ENCODE measurements around the gene CRADD. TPM values are rescaled to one million over a fixed set of nuclear protein-coding genes. Genes with fewer than 3 reads are reported as not detected.

The CRADD gene
- total RNA-seq, 1 experiment from 2014 or later = 7.6 TPM

DNA sequence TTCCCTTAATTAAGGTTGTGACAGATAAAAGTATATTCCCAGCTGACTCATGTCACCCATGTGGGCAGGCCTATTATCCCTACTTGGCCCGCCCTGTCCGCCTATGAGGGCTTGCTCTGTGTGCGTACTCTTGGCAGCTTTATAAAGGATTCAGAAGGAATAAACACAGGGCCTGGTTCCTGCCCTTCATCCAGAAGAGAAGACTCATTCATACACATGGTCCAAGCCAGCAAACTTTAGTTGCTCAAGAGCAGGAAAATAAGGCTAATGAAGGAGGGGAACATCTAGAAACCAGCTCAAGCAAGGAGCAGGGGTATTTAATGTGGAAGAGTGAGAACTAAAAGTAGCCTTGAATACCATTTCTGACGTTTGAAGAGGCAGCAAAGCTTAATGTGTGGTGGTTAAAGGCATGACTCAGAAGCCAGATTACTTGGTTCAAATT, 141.9 kb downstream of the CRADD start:
- Histone ChIP-seq H3K4me3 (no peak overlapping the region), H3K4me1 (peaks cover 8% of the 10 kb centered on the region; the same call in 1 of the 2 replicates), H3K9me3 (replicated peaks) (no peaks in the 10 kb centered on the region), H3K27me3 (no peaks in the 10 kb centered on the region), H3K36me3 (no peaks in the 10 kb centered on the region), H3K27ac (no peak overlapping the region)
- DNase-seq = no peak

DNA sequence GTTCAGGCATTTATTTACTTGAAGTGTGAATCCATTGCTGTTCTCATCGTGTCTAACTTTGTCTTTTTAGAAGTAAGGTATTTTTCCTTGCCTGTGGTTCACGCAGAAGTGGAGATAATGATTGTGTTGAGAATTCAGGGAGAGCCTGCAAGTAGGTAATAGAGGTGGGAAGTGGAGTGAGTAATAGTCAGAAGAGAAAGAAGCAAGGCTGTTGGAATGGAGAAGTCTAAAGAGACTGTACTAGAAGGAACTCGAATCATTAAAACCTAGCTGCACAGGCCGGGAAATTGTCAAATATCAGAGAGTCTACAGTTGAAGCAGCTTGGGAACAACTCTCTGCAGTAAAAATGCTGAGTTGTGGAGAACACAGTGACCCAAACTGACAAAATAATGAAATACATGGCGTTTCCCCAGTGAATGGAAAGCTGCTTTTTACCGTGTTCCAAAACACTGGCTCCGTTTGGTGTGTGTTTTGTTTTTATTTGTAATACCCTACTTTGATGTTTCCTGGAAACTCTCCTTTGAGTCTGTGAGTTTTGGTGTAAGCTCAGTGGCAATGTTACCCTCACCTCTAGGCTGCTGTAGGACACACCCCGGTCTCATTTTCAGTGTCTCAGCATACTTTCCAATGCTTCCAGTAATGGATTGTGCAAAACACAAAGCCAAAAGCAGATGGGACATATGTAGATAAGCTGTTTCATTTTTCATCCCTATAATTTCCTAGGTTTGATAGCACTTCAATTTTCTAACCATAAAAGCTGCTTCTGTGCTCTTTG, 146.6 kb downstream of the CRADD start:
- no peaks in the 10 kb centered on the region for H3K9me3 ChIP-seq (replicated peaks)
- H3K27me3 ChIP-seq = no peaks in the 10 kb centered on the region
- H3K27ac ChIP-seq = no peak overlapping the region; the same call in 1 of the 2 replicates
- DNase-seq = no peak
- H3K36me3 ChIP-seq = no peaks in the 10 kb centered on the region
- peaks cover 20% of the 10 kb centered on the region for H3K4me1 ChIP-seq
- H3K4me3 ChIP-seq = peak overlapping the region; percentile 12

DNA sequence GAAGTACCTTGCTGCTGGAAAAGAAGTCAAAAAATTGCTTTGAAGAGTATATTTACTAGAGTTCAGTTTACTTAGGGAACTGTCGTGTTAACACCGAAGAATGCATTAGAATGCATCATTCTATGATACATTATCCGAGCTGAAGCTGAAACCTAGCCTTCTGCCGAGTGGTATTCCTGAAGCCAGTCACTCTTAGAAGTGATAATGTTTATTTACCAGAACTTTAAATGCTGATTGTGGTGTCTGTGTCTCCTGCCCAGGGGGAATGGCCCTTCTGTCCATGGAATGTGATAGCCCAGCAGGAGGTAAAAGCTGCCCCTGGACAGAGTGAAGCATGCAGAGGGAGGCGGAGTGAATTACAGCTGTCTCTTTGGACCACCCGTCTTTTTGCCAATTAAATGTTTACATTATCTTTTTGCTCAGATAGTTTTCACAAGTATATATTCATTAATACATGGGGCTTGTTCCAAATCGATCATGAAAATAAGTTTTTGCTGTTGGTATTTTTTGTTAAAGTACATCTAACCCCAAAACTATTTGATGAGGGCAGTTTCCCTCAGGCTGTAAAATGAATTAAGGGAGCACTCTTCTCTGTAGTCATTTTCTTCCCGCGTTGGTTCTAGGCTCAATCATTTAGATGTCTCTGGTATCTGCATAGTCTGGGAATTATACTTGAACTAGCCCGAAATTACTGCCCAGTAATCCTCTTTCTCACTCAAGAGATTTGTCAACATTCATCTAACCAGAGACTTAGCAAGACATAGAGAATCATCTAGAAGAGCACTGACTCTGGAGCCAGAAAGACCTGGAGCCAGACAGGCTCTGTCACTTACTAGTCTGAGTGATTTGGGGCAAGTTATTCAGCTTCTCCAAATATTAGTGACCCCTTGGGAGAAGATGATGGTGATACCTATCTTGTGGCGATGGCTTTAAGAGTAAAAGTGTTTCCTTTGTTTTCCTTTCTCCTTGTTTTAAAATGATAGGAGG, 147.6 kb downstream of the CRADD start:
- Histone ChIP-seq H3K27me3 (no peaks in the 10 kb centered on the region), H3K27ac (no peak overlapping the region; the same call in 1 of the 2 replicates), H3K4me3 (peak overlapping the region; percentile 12), H3K4me1 (peaks cover 20% of the 10 kb centered on the region), H3K9me3 (replicated peaks) (no peaks in the 10 kb centered on the region), H3K36me3 (no peaks in the 10 kb centered on the region)
- DNase-seq = peak; percentile 78 to 82

DNA sequence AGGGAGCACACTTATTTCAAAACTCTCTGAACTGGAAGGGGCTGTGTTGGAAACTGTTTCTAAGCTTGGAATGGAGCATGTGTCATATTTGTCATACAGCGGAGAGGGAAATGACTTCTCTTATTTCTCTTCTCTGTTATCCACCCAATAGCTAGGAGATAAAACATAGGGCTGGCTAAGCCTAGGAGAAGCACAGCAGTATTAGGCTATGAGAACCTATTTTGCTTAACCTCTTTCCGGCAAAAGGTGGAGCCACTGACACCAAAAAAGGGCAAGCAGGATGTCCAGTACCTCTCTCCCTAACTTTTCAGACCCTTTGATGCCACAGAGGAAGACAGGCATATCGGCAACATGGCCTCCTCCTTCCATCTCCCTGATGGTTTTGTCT, 148.3 kb downstream of the CRADD start:
- Histone ChIP-seq H3K4me1 (peaks cover 20% of the 10 kb centered on the region), H3K4me3 (no peak overlapping the region), H3K9me3 (replicated peaks) (no peaks in the 10 kb centered on the region), H3K27me3 (no peaks in the 10 kb centered on the region), H3K27ac (no peak overlapping the region), H3K36me3 (no peaks in the 10 kb centered on the region)
- DNase-seq = no peak

- Histone ChIP-seq H3K4me3 (no peak overlapping the region), H3K36me3 (no peaks in the 10 kb centered on the region), H3K4me1 (peaks cover 20% of the 10 kb centered on the region), H3K27me3 (no peaks in the 10 kb centered on the region), H3K27ac (no peak overlapping the region), H3K9me3 (replicated peaks) (no peaks in the 10 kb centered on the region)
- no peak for DNase-seq
Observed at GRCh38 chr12:93825931-93826555, 148.9 kb downstream of the CRADD start.

DNA sequence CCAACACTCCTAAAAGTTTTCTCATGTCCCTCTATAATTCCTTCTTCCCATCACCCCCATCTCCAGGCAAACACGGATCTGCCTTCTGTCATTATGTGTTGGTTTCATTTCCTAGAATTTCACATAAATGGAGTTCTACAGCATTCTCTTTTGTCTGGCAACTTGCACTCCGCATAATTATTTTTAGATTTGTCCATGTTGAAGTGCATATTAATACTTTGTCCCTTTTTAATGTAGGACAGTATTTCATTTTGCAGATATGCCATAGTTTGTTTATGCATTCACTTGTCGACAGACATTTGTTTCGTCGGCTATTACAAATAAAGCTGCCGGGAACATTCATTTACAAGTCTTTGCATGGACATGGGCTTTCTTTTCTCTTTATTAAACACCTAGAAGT, 150.0 kb downstream of the CRADD start:
- Histone ChIP-seq H3K27me3 (no peaks in the 10 kb centered on the region), H3K4me3 (no peak overlapping the region), H3K36me3 (no peaks in the 10 kb centered on the region), H3K9me3 (replicated peaks) (no peaks in the 10 kb centered on the region), H3K27ac (no peak overlapping the region), H3K4me1 (peaks cover 27% of the 10 kb centered on the region)
- DNase-seq = no peak

DNA sequence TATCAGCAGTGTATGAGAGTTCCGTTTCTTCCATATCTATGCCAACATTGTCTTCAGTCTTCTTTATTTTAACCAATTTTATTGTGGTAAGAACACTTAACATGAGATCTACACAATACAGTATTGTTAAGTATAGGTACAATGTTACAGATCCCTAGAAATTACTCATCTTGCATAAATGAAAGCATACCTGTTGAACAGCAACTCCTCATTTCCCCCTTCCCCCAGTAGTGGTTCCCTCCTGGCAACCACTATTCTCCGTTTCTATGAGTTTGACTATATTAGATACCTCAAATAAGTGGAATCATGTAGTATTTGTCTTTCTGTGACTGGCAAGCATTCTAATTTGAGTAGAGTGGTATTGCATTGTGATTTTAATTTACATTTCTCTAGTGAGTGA, 150.5 kb downstream of the CRADD start:
- H3K36me3 ChIP-seq = no peaks in the 10 kb centered on the region
- no peak overlapping the region for H3K4me3 ChIP-seq
- H3K27me3 ChIP-seq = no peaks in the 10 kb centered on the region
- H3K27ac ChIP-seq = no peak overlapping the region
- H3K9me3 ChIP-seq (replicated peaks) = no peaks in the 10 kb centered on the region
- no peak for DNase-seq
- peaks cover 30% of the 10 kb centered on the region for H3K4me1 ChIP-seq

DNA sequence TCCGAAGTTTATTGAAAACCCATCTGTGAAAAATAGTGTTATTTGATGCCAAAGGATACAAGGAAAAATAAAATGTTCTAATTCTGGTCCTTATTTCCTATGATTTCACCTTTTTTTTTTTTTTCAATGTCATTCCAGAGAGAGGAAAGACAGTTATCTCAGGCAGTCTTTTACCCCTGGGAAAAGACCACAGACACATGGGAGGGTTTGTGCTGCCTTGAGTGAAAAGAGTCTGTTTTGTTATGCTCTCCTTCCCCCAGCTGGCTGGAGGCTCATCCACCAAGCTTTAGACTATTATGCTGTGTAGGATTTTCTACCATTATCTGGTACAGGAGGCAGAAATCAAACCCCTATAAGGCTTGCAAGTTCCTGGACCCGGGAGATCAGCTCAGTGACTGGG, 151.8 kb downstream of the CRADD start:
- H3K4me1 ChIP-seq = peaks cover 25% of the 10 kb centered on the region
- no peaks in the 10 kb centered on the region for H3K9me3 ChIP-seq (replicated peaks)
- no peak overlapping the region for H3K4me3 ChIP-seq
- H3K27me3 ChIP-seq = no peaks in the 10 kb centered on the region
- peak in 1 of 2 experiments; percentile 34 for DNase-seq
- no peak overlapping the region for H3K27ac ChIP-seq
- H3K36me3 ChIP-seq = no peaks in the 10 kb centered on the region

DNA sequence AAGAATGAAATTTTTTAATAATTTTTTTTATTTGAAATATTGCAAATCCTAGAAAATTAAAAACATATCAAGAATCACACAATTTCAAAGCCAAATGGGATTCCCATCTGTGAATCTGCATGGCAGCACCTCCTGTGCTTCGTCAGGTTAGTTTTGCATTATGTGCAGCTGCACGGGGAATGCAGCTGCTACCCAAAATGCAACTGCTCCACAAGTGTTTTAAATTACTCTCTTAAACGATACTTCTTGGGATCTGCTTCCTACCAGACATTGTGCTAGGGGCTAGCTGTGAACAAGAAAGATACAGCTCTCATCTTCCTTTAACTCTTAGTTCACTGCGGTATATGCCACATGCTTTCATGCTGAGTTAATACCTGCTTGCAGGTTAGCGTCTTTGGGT, 154.2 kb downstream of the CRADD start:
- H3K27ac ChIP-seq = no peak overlapping the region
- H3K36me3 ChIP-seq = no peaks in the 10 kb centered on the region
- no peaks in the 10 kb centered on the region for H3K27me3 ChIP-seq
- no peaks in the 10 kb centered on the region for H3K9me3 ChIP-seq (replicated peaks)
- H3K4me1 ChIP-seq = peaks cover 12% of the 10 kb centered on the region
- no peak for DNase-seq
- H3K4me3 ChIP-seq = no peak overlapping the region

- Histone ChIP-seq H3K27ac (no peak overlapping the region), H3K4me1 (peaks cover 12% of the 10 kb centered on the region), H3K36me3 (no peaks in the 10 kb centered on the region), H3K27me3 (no peaks in the 10 kb centered on the region), H3K9me3 (replicated peaks) (no peaks in the 10 kb centered on the region), H3K4me3 (no peak overlapping the region)
- peak in 1 of 2 experiments; percentile 19 for DNase-seq
Observed at GRCh38 chr12:93832131-93832530, 155.0 kb downstream of the CRADD start.

DNA sequence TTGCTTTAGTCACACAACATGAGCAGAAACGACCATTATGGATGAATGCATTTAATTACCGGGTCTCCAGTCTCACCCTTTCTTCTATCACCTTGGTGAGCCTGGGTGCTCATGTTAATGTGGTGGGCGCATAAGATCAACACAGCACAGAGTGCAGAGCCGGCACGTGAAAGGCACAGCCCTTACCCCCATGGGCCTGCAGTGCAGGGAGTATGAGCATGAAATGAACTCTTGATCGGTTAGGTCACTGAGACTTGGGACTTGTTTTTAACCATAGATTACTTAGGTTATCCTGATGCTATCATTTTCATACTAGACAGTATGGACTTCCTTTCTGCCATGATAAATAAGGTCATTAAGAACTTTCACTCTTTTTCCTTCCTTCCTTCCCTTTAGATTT, 156.8 kb downstream of the CRADD start:
- no peak for DNase-seq
- no peak overlapping the region for H3K4me3 ChIP-seq
- no peaks in the 10 kb centered on the region for H3K27me3 ChIP-seq
- peaks cover 12% of the 10 kb centered on the region for H3K4me1 ChIP-seq
- no peaks in the 10 kb centered on the region for H3K36me3 ChIP-seq
- H3K9me3 ChIP-seq (replicated peaks) = no peaks in the 10 kb centered on the region
- H3K27ac ChIP-seq = no peak overlapping the region

GRCh38 chr12:93836620-93837260, 159.6 kb downstream of the CRADD start:
- Histone ChIP-seq H3K4me3 (no peak overlapping the region), H3K27me3 (no peaks in the 10 kb centered on the region), H3K4me1 (peaks cover 9% of the 10 kb centered on the region), H3K27ac (no peak overlapping the region), H3K36me3 (no peaks in the 10 kb centered on the region), H3K9me3 (replicated peaks) (no peaks in the 10 kb centered on the region)
- no peak for DNase-seq

DNA sequence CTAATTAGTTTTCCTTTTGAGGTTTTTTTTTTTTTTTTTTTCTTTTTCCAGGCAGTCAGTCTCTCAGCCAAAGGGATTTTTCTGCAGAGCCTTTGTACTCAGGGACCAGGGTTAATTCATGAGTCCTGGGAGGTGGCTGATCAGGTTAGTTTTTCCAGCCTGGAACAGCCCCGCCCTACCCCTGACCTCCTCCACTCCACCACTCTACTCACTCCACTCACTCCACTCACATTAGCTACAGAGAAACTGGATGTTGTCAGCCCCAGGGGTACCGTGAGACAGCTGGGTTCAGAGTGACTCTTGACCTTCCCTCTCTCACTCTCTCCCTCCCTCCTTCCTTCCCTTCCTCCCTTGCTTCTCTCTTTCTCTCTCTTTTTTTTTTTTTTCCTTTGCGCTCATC, 161.0 kb downstream of the CRADD start:
- H3K9me3 ChIP-seq (replicated peaks) = no peaks in the 10 kb centered on the region
- H3K4me1 ChIP-seq = no peaks in the 10 kb centered on the region
- no peak for DNase-seq
- H3K4me3 ChIP-seq = no peak overlapping the region
- no peaks in the 10 kb centered on the region for H3K27me3 ChIP-seq
- no peaks in the 10 kb centered on the region for H3K36me3 ChIP-seq
- no peak overlapping the region for H3K27ac ChIP-seq

GRCh38 chr12:93839064-93839463, 161.9 kb downstream of the CRADD start:
- H3K9me3 ChIP-seq (replicated peaks) = no peaks in the 10 kb centered on the region
- H3K27me3 ChIP-seq = no peaks in the 10 kb centered on the region
- H3K27ac ChIP-seq = no peak overlapping the region
- no peaks in the 10 kb centered on the region for H3K4me1 ChIP-seq
- H3K36me3 ChIP-seq = no peaks in the 10 kb centered on the region
- peak in 1 of 2 experiments; percentile 20 for DNase-seq
- H3K4me3 ChIP-seq = no peak overlapping the region
